ENCODE data around the gene COQ6.
"Not testable (repeated sequence)": the region's sequence is repeated elsewhere in the genome, so short reads cannot be mapped to it uniquely, and the experiment has no call there.

Gene COQ6

GRCh38 chr14:73988656-73989055 lies 38.6 kb downstream of the COQ6 start:
- DNase-seq = not testable (repeated sequence)

- no peak for DNase-seq
These were observed 41.0 kb downstream of the COQ6 start for GRCh38 chr14:73991092-73991491.

GRCh38 chr14:73994926-73995325 lies 44.8 kb downstream of the COQ6 start:
- not testable (repeated sequence) for DNase-seq

- no peak for DNase-seq
These were observed 45.9 kb downstream of the COQ6 start for GRCh38 chr14:73995977-73996378.

GRCh38 chr14:73996731-73997107 lies 46.6 kb downstream of the COQ6 start:
- no peak for DNase-seq

GRCh38 chr14:73997108-73997943 lies 47.2 kb downstream of the COQ6 start:
- DNase-seq = no peak

- DNase-seq = no peak
These were observed 47.9 kb downstream of the COQ6 start for GRCh38 chr14:73997944-73998447.

GRCh38 chr14:73998726-73999125 lies 48.6 kb downstream of the COQ6 start:
- DNase-seq = no peak

- not testable (repeated sequence) for DNase-seq
These were observed 55.6 kb downstream of the COQ6 start for GRCh38 chr14:74005664-74006063.

- no peak for DNase-seq
These were observed 58.9 kb downstream of the COQ6 start for GRCh38 chr14:74008843-74009499.
